K562 (cell line): ENCODE results near the gene VEGFB. TPM values are rescaled to one million over a fixed set of nuclear protein-coding genes. Genes with fewer than 3 reads are reported as not detected.

Experiments
- ATAC-seq: fragments of 200-7000 bp; cut with Tn5 transposase; 3 replicates; pipeline ENCODE4 v1.9.1; 2020; ENCODE audit warnings: moderate library complexity
- BruUV-seq: library from RNA; stranded (reverse); fragments of 400-500 nt; replicated peaks from 2 replicates; lab custom pipeline; 2021; lab: Mats Ljungman, UMichigan
- CTCF ChIA-PET: fragments of 300-600 bp; formaldehyde crosslinking; extraction: SDS; loops from one replicate; lab custom pipeline; 2021; ENCODE audit warnings: low intra/inter-chr PET ratio; lab: Yijun Ruan, JAX
- POLR2A ChIA-PET: fragments of 300-600, 350-650 bp; sonication (Branson Sonifier 250); formaldehyde crosslinking; extraction: SDS; loops from one replicate; lab custom pipeline; 2021; ENCODE audit warnings: antibody characterized with exemption, inconsistent platforms; lab: Yijun Ruan, JAX
- DNase-seq, 4 experiments: peaks; one replicate each; pipeline versions ENCODE4 v3.0.0 to v3.0.0-alpha.2; 2011 to 2018; ENCODE audit warnings: low spot score in 3 of 4, mixed read lengths in 3 of 4; ENCODE audit errors: extremely low read depth in 1 of 4
- FAIRE-seq: peaks from 2 replicates; lab custom pipeline; 2011; peaks lifted over from hg19 to GRCh38; lab: Jason Lieb, UNC
- H2AFZ ChIP-seq: 2 replicates; pipeline ENCODE4 v1.6.0; 2011; ENCODE audit warnings: low read depth, low read length, control low read depth, inconsistent platforms
- H3K27ac ChIP-seq: fragments of 200-600 bp; 3 replicates; pipeline ENCODE4 v1.8.0; 2011; ENCODE audit warnings: low read depth, mild to moderate bottlenecking, control low read depth, inconsistent platforms, low read length, moderate library complexity, mixed read lengths; ENCODE audit errors: extremely low read depth
- H3K27me3 ChIP-seq, 2 experiments: fragments of 300-600 bp in 1 of 2; 2 replicates in 1 of 2; 3 replicates in 1 of 2; pipeline versions ENCODE4 v1.6.0 to v1.8.0; 2011; ENCODE audit warnings: inconsistent platforms in 2 of 2, low read length in 2 of 2, mild to moderate bottlenecking in 1 of 2, mixed read lengths in 1 of 2, moderate library complexity in 1 of 2; ENCODE audit not compliant: control insufficient read depth in 2 of 2, insufficient read depth in 2 of 2
- H3K36me3 ChIP-seq: fragments of 300-600 bp; 3 replicates; pipeline ENCODE4 v1.8.0; 2011; ENCODE audit warnings: mild to moderate bottlenecking, low read length, inconsistent platforms; ENCODE audit not compliant: control insufficient read depth, insufficient read depth
- H3K4me1 ChIP-seq, 2 experiments: fragments of 200-600 bp in 1 of 2; replicated peaks in 1 of 2; 2 replicates in 1 of 2; 3 replicates in 1 of 2; pipeline versions ENCODE4 v1.5.1 to v1.8.0; 2011; ENCODE audit warnings: inconsistent platforms in 2 of 2, low read length in 2 of 2, mild to moderate bottlenecking in 1 of 2, mixed read lengths in 1 of 2, moderate library complexity in 1 of 2; ENCODE audit not compliant: control insufficient read depth in 2 of 2, insufficient read depth in 2 of 2
- H3K4me2 ChIP-seq: 2 replicates; pipeline ENCODE4 v1.6.1; 2011; ENCODE audit warnings: low read length, control low read depth, inconsistent platforms, mixed read lengths; ENCODE audit not compliant: insufficient read depth
- H3K4me3 ChIP-seq: fragments of 200-600 bp; sonication (generic), shearing (Covaris generic); 2 replicates; pipeline ENCODE4 v1.5.1; 2016; ENCODE audit warnings: control low read depth, inconsistent platforms
- H3K79me2 ChIP-seq: fragments of 200-600 bp; 3 replicates; pipeline ENCODE4 v1.8.0; 2011; ENCODE audit warnings: low read length, inconsistent platforms; ENCODE audit not compliant: control insufficient read depth, insufficient read depth
- H3K9ac ChIP-seq, 2 experiments: 2 replicates each; pipeline versions ENCODE4 v1.6.0 to v1.6.1; 2011; ENCODE audit warnings: low read depth in 2 of 2, low read length in 2 of 2, control low read depth in 1 of 2, inconsistent platforms in 1 of 2, mild to moderate bottlenecking in 1 of 2, mixed read lengths in 1 of 2; ENCODE audit not compliant: insufficient read depth in 1 of 2
- H3K9me1 ChIP-seq: one replicate; pipeline ENCODE4 v1.6.0; 2011; ENCODE audit warnings: inconsistent platforms, mild to moderate bottlenecking, low read length, moderate library complexity; ENCODE audit not compliant: control insufficient read depth, insufficient read depth
- H3K9me3 ChIP-seq: replicated peaks from 2 replicates; pipeline ENCODE4 v1.5.1; 2011; ENCODE audit warnings: low read depth, low read length, inconsistent platforms; ENCODE audit not compliant: control insufficient read depth, insufficient read depth
- H4K20me1 ChIP-seq: replicated peaks from 2 replicates; pipeline ENCODE4 v1.6.1; 2011; ENCODE audit warnings: low read length, inconsistent platforms, mixed read lengths; ENCODE audit not compliant: control insufficient read depth, insufficient read depth
- ARID4B ChIP-seq: sonication (generic); formaldehyde crosslinking; IDR thresholded peaks from 2 replicates; pipeline ENCODE4 v1.8.0; 2022; ENCODE audit warnings: mild to moderate bottlenecking, missing genetic modification reagents
- NFYB ChIP-seq: IDR thresholded peaks from 2 replicates; pipeline ENCODE4 v1.6.1; 2011; ENCODE audit warnings: mild to moderate bottlenecking, moderate library complexity; ENCODE audit not compliant: insufficient read length; ENCODE audit errors: extremely low read depth
- RBFOX2 ChIP-seq: fragments of 200-400 bp; formaldehyde crosslinking; IDR thresholded peaks from 2 replicates; pipeline ENCODE4 v1.6.1; 2017; ENCODE audit warnings: low read depth, mild to moderate bottlenecking, low read length, moderate library complexity
- RFX5 ChIP-seq: IDR thresholded peaks from 2 replicates; pipeline ENCODE4 v1.6.1; 2011; ENCODE audit warnings: low read depth, mild to moderate bottlenecking, improper control_type of control experiment, low read length
- THAP7 ChIP-seq: fragments of 250-450 bp; sonication (Bioruptor Pico); IDR thresholded peaks from 2 replicates; pipeline ENCODE4 v1.5.0; 2021
- ZNF41 ChIP-seq: fragments of 250-450 bp; sonication (Bioruptor Pico); conservative IDR thresholded peaks from 2 replicates; pipeline ENCODE4 v1.4.0; 2020; ENCODE audit warnings: mild to moderate bottlenecking
- WGBS: fragments of 100-300 bp; shearing (Covaris generic); methylation state at CpG from one replicate; pipeline ENCODE4 v1.1.6; 2016; ENCODE audit warnings: low coverage, mixed read lengths; ENCODE audit not compliant: insufficient coverage; ENCODE audit errors: missing lambda C conversion rate; 5-methylcytosine and 5-hydroxymethylcytosine counted together
- in situ Hi-C: fragments of 300-500 bp; cut with MboI; formaldehyde crosslinking; loops from 4 replicates; pipeline ENCODE4 v1.15.0; 2018; ENCODE audit warnings: inconsistent platforms, mixed read lengths
- intact Hi-C: fragments of 100-400 bp; cut with micrococcal nuclease; formaldehyde crosslinking; loops from 2 replicates; pipeline ENCODE4 v1.14.2; 2022
- polyA plus RNA-seq, 8 experiments: library from polyadenylated mRNA; depleted of rRNA in 4 of 8; stranded (reverse) in 5 of 8; unstranded in 3 of 8; fragments of >200 nt; fragmentation: Nextera tagmentation in 2 of 8; fragmentation: Illumina TruSeq in 1 of 8; extraction: Ambion mirVana in 2 of 8; extraction: Trizol in 1 of 8; gene quantifications; 2 replicates each; pipeline versions ENCODE4 v1.2.1 to v1.2.3, GENCODE V29; 2011 to 2014; ENCODE audit warnings: inconsistent platforms in 1 of 8, missing spikeins in 1 of 8
- total RNA-seq, 7 experiments: library from RNA; depleted of rRNA in 6 of 7; stranded (reverse); fragments of >200 nt in 6 of 7; fragmentation: Illumina TruSeq in 2 of 7; extraction: Trizol in 2 of 7; gene quantifications; 2 replicates each; pipeline versions ENCODE4 v1.2.1 to v1.2.3, GENCODE V29; 2011 to 2021; ENCODE audit warnings: low replicate concordance in 1 of 7

The VEGFB gene
- total and polyA plus RNA-seq, 9 of the 15 experiments (the other 6 are each of a cell fraction or from before 2014, with no cell fraction given), result 11.0 to 83.4 (median 25.7) TPM

- BruUV-seq, result no TSS peak
- POLR2A ChIA-PET, result interaction anchor here (0.6 to 1.7 kb wide), 5 partner anchors 10 to 59 kb away, joined by 3 to 7 read pairs (median 4); partner anchors contain the start of genes FERMT3 and PPP1R14B
- Histone ChIP-seq H3K9ac (no peak overlapping the region), H3K27me3 (no peaks in the 10 kb centered on the region), H4K20me1 (no peaks in the 10 kb centered on the region), H3K4me2 (no peak overlapping the region), H2AFZ (no peak overlapping the region), H3K9me3 (no peaks in the 10 kb centered on the region), H3K79me2 (peaks cover 15% of the 10 kb centered on the region; the same call in 2 of the 3 replicates), H3K27ac (no peak overlapping the region), H3K4me1 (peaks cover 15 to 57% of the 10 kb centered on the region in 2 experiments), H3K4me3 (no peak overlapping the region), H3K36me3 (peaks cover 71% of the 10 kb centered on the region)
- DNase-seq (no peak), ATAC-seq (no peak), FAIRE-seq (no peak)
- CTCF ChIA-PET, result no interaction called here
- WGBS, result 93% methylated on average over 22 of the region's 35 CpGs
- intact Hi-C loops (no loop called here), in situ Hi-C loops (no loop called here)
- TF ChIP-seq NFYB, result no peak
- TF ChIP-seq RBFOX2, result 0 out of 2 replicates have a peak, but pooled peaks have one; percentile 23
- TF ChIP-seq ZNF41, result no peak
- TF ChIP-seq, all 486 proteins: peak for 1
- H3K9me1 ChIP-seq, result peaks cover 3% of the 10 kb centered on the region
Measured at GRCh38 chr11:64265176-64266160, 31.1 kb downstream of the VEGFB start.

- DNase-seq, result no peak
- Histone ChIP-seq H3K27ac (no peak overlapping the region), H3K27me3 (no peaks in the 10 kb centered on the region), H3K4me2 (no peak overlapping the region), H3K9ac (no peak overlapping the region), H3K9me3 (no peaks in the 10 kb centered on the region), H4K20me1 (no peaks in the 10 kb centered on the region), H3K9me1 (peaks cover 3% of the 10 kb centered on the region), H3K4me3 (no peak overlapping the region), H3K4me1 (peaks cover 15 to 58% of the 10 kb centered on the region in 2 experiments), H3K36me3 (peaks cover 62% of the 10 kb centered on the region), H3K79me2 (peaks cover 18% of the 10 kb centered on the region; the same call in 2 of the 3 replicates), H2AFZ (no peak overlapping the region)
- CTCF ChIA-PET, result no interaction called here
- WGBS, result 86% methylated on average over 11 of the region's 15 CpGs
- ATAC-seq, result no peak
- no TSS peak for BruUV-seq
- TF ChIP-seq RBFOX2, result peak; percentile 13; the same call in 1 of the 2 replicates
- TF ChIP-seq THAP7 (CRISPR knock-in tag), result no peak
- no peak for TF ChIP-seq ARID4B (CRISPR knock-in tag)
- no peak for TF ChIP-seq RFX5
- in situ Hi-C loops (no loop called here), intact Hi-C loops (no loop called here)
- FAIRE-seq, result no peak
- POLR2A ChIA-PET, result interaction anchor here (4.5 kb wide), 1 partner anchor 19 kb away, joined by 58 read pairs; the partner anchor contains the start of gene PPP1R14B
Measured at GRCh38 chr11:64266339-64266738, 32.0 kb downstream of the VEGFB start.
